MM.1S (cell line): Measurements from ENCODE around the gene ETV3L.
A peak's percentile ranks its signal among the peaks of the same experiment; 100 is the strongest.

Source experiments
- DNase-seq: peaks from one replicate; pipeline ENCODE4 v3.0.0-alpha.2; 2015
- H2AFZ ChIP-seq: fragments of 300-600 bp; sonication (generic); 2 replicates; pipeline ENCODE4 v1.6.0; 2016; ENCODE audit warnings: antibody characterized with exemption, low read length
- H3F3A ChIP-seq: fragments of 300-600 bp; sonication (generic); 2 replicates; pipeline ENCODE4 v1.6.1; 2016; ENCODE audit warnings: mild to moderate bottlenecking, antibody characterized with exemption, low read length, moderate library complexity, mixed read lengths; ENCODE audit not compliant: insufficient read depth
- H3K27ac ChIP-seq: fragments of 300-600 bp; sonication (generic); 2 replicates; pipeline ENCODE4 v1.5.1; 2016; ENCODE audit warnings: mild to moderate bottlenecking, low read length
- H3K27me3 ChIP-seq: fragments of 300-600 bp; sonication (generic); replicated peaks from 2 replicates; pipeline ENCODE4 v1.6.0; 2016; ENCODE audit warnings: low read length; ENCODE audit not compliant: insufficient read depth
- H3K36me3 ChIP-seq: fragments of 300-600 bp; sonication (generic); replicated peaks from 2 replicates; pipeline ENCODE4 v1.6.1; 2016; ENCODE audit warnings: mild to moderate bottlenecking, low read length, mixed read lengths; ENCODE audit not compliant: insufficient read depth
- H3K4me1 ChIP-seq: fragments of 300-600 bp; sonication (generic); 2 replicates; pipeline ENCODE4 v1.6.1; 2016; ENCODE audit warnings: low read length, mixed read lengths
- H3K4me2 ChIP-seq: fragments of 300-600 bp; sonication (generic); 2 replicates; pipeline ENCODE4 v1.6.0; 2016; ENCODE audit warnings: low read depth, low read length
- H3K4me3 ChIP-seq: fragments of 300-600 bp; sonication (generic); 2 replicates; pipeline ENCODE4 v1.5.1; 2016; ENCODE audit warnings: low read length, mixed read lengths
- H3K79me2 ChIP-seq: fragments of 300-600 bp; sonication (generic); 2 replicates; pipeline ENCODE4 v1.6.1; 2016; ENCODE audit warnings: mixed run types, low read length, mixed read lengths
- H3K9ac ChIP-seq: fragments of 300-600 bp; sonication (generic); 2 replicates; pipeline ENCODE4 v1.6.1; 2016; ENCODE audit warnings: low read length, mixed read lengths
- H3K9me2 ChIP-seq: fragments of 300-600 bp; sonication (generic); replicated peaks from 2 replicates; pipeline ENCODE4 v1.6.1; 2016; ENCODE audit warnings: mild to moderate bottlenecking, low read length, mixed read lengths; ENCODE audit not compliant: insufficient read depth
- H3K9me3 ChIP-seq: fragments of 300-600 bp; sonication (generic); replicated peaks from 2 replicates; pipeline ENCODE4 v1.6.1; 2016; ENCODE audit warnings: mild to moderate bottlenecking, low read length, mixed read lengths; ENCODE audit not compliant: insufficient read depth
- H4K20me1 ChIP-seq: fragments of 300-600 bp; sonication (generic); 2 replicates; pipeline ENCODE4 v1.6.1; 2016; ENCODE audit warnings: mild to moderate bottlenecking, low read length, moderate library complexity, mixed read lengths; ENCODE audit not compliant: insufficient read depth
- CTCF ChIP-seq: fragments of 300-600 bp; sonication (generic); IDR thresholded peaks from 2 replicates; pipeline ENCODE4 v1.5.1; 2016; ENCODE audit warnings: antibody characterized with exemption, low read length, mixed read lengths
- EZH2 ChIP-seq: fragments of 300-600 bp; sonication (generic); optimal IDR thresholded peaks from 2 replicates; pipeline ENCODE3; 2017; ENCODE audit warnings: low read depth, mild to moderate bottlenecking, antibody characterized with exemption, low read length, mixed read lengths
- EZH2phosphoT487 ChIP-seq: fragments of 300-600 bp; sonication (generic); IDR thresholded peaks from 2 replicates; pipeline ENCODE4 v1.6.1; 2018; ENCODE audit warnings: antibody characterized with exemption, low read length

Gene ETV3L

DNA sequence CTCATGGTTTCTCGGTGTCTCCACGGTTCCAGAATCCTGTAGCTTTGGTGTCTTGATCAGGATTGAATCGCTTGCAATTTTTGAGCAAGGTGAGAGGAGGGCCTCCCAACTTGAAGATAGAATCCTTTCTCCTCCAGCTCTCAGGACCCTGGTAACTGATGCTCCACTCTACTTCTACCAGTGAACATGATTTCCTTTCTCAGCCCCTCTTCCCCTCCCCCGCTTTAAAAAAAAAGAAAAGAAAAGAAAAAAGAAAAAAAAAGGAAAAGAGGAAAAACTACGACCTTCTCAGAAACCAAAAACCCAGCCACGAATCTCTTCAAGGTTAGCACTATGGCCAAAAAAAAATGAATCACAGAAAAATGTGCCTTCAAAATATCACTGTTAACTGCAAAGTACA, 55.3 kb downstream of the ETV3L start:
- peaks cover 30% of the 10 kb centered on the region for H3K4me1 ChIP-seq
- H3K27ac ChIP-seq = no peak overlapping the region
- peaks cover 24% of the 10 kb centered on the region for H3K79me2 ChIP-seq
- TF ChIP-seq EZH2 (no peak), CTCF (no peak), EZH2phosphoT487 (no peak)
- peak overlapping the region; percentile 86 for H3K4me2 ChIP-seq
- H2AFZ ChIP-seq = no peak overlapping the region
- H4K20me1 ChIP-seq = no peaks in the 10 kb centered on the region
- H3K27me3 ChIP-seq = no peaks in the 10 kb centered on the region
- H3K9me2 ChIP-seq = no peaks in the 10 kb centered on the region
- H3K36me3 ChIP-seq = no peaks in the 10 kb centered on the region
- H3K9ac ChIP-seq = peak overlapping the region; percentile 71; the same call in 1 of the 2 replicates
- H3F3A ChIP-seq = peaks cover 14% of the 10 kb centered on the region
- DNase-seq = no peak
- peak overlapping the region; percentile 82; the same call in 1 of the 2 replicates for H3K4me3 ChIP-seq
- no peaks in the 10 kb centered on the region for H3K9me3 ChIP-seq

DNA sequence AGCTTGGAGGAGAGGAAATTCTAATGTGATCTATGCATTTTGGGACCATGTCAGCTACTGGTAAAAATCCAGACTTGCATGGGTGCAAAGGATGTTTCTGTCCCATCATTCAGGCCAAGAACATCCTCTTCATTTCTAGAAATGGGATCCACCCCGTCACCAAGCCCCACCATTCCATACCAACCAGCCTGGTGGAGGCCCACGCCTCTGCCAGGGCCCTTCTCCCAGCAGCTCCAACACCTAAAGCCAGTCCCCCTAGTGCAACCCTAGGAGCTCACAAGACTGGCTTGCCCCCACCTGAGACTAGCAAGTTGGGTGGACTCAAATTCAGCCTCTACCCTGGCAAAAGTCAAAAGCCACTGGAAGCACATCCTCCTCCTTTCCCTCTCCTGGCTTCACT, 55.9 kb downstream of the ETV3L start:
- no peak for DNase-seq
- H3K27ac ChIP-seq = no peak overlapping the region
- TF ChIP-seq CTCF (no peak), EZH2 (no peak), EZH2phosphoT487 (no peak)
- H3K36me3 ChIP-seq = no peaks in the 10 kb centered on the region
- no peak overlapping the region for H2AFZ ChIP-seq
- peaks cover 24% of the 10 kb centered on the region for H3K79me2 ChIP-seq
- H3K9me3 ChIP-seq = no peaks in the 10 kb centered on the region
- H4K20me1 ChIP-seq = no peaks in the 10 kb centered on the region
- no peak overlapping the region for H3K4me3 ChIP-seq
- no peaks in the 10 kb centered on the region for H3K9me2 ChIP-seq
- H3F3A ChIP-seq = peaks cover 14% of the 10 kb centered on the region
- peak overlapping the region; percentile 86; the same call in 1 of the 2 replicates for H3K4me2 ChIP-seq
- no peak overlapping the region for H3K9ac ChIP-seq
- H3K27me3 ChIP-seq = no peaks in the 10 kb centered on the region
- peaks cover 30% of the 10 kb centered on the region for H3K4me1 ChIP-seq

DNA sequence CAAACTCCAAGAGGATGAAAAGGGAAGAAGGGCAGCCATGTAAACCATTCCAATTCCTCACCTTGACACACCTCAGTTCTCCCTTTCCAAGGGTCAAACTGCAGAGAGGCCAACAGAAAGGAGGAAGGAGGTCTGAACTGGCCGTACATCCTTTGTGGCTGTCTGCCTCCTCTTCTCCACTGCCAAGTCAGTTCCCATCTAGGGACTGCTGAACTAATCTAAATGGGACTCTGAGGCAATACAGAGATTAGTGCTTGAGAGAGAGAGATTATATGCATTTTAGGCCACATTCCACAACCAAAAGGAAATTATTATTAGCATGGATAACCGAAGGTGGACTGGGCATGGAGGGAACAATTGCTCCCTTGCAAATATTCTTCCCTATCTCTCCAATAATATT, 56.8 kb downstream of the ETV3L start:
- no peak overlapping the region for H3K4me3 ChIP-seq
- H3K9me2 ChIP-seq = no peaks in the 10 kb centered on the region
- no peak overlapping the region for H2AFZ ChIP-seq
- H3K9me3 ChIP-seq = no peaks in the 10 kb centered on the region
- H3K27ac ChIP-seq = no peak overlapping the region
- H3K9ac ChIP-seq = no peak overlapping the region
- peaks cover 30% of the 10 kb centered on the region for H3K79me2 ChIP-seq
- H3K4me2 ChIP-seq = no peak overlapping the region
- H3K27me3 ChIP-seq = no peaks in the 10 kb centered on the region
- H4K20me1 ChIP-seq = no peaks in the 10 kb centered on the region
- peaks cover 30% of the 10 kb centered on the region for H3K4me1 ChIP-seq
- TF ChIP-seq CTCF (no peak), EZH2phosphoT487 (no peak), EZH2 (no peak)
- no peak for DNase-seq
- H3K36me3 ChIP-seq = no peaks in the 10 kb centered on the region
- H3F3A ChIP-seq = peaks cover 14% of the 10 kb centered on the region
